Ammon's horn (tissue), 1 donor: ENCODE measurements around the gene DDIT3.
"Not testable (repeated sequence)": the region's sequence is repeated elsewhere in the genome, so short reads cannot be mapped to it uniquely, and the experiment has no call there.

ENCODE experiments used
- DNase-seq: peaks from one replicate; pipeline ENCODE4 v3.0.0-alpha.2; 2016; ENCODE audit warnings: low spot score

The DDIT3 gene

DNA sequence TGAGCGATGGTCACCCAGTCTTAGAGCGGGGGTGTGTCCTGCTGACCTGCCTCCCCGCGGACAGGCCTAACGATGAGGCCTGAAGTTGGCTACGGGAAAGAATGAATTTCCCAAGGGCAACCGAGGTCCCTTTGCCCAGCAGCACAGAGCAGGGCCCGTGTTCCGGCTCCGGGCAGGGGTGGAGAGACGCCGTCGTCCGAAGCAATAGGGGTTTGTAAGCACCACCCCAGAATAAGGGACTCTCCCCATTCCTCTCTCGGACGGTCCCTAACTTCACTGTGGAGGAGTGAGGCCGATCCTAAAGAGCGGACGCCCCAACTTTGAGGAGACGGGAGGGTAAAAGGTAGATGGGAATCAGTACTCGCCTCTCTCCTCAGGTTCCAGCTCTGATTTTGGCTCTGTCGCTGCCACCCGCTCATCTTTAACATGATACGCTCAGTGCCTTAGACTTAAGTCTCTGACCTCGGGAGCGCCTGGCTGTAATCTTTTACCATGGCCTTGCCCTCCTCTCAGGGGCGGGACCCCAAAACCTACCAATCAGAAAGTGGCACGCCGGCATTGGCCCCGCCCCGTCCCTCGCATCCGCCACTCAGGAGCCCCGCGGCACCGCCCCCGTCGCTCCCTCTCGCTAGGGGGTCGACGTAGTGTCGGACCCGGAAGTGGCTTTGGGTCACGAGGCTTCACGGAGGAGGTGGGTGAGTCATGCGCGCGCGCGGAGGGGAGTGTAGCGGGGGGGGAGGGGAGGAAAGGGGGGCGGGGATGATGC, at the start of gene DDIT3:
TSS of gene DDIT3 (minus strand) at position 462 of the 766 bp plus-strand sequence. CDS start 3,108 bp downstream, outside the sequence.
- DNase-seq, result peak; percentile 99

DNA sequence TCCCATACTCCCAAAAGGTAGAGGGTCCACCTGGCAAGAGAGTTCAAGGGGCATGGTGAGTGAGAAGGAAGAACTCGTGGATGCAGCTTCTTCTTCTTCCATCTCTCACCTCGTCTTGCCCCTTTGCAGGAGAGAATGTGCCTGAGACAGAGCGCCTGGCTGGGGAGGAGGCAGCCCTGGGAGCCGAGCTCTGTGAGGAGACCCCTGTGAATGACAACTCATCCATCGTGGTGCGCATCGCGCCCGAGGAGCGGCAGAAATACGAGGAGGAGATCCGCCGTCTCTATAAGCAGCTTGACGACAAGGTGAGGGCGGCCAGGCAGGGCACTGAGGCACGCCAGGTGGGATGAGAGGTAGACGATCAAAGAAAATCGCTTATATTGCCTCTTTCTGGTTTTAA, 49.5 kb upstream of the DDIT3 start:
- DNase-seq, result no peak

DNA sequence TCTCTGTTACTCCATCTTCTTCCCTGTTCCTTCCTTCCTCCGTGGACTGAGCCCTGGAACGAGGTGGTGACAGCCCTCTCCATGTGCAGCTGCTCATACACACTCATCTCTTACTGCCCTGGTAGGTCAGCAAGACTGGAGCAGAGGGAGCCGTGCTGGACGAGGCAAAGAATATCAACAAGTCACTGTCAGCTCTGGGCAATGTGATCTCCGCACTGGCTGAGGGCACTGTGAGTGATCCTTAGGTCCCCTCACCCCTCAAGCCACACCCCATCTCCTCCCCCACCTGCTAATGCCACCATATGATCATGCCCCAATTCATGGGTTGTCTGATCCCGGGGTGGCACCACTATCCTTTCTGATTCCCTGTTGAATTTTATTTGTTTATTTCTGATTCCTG, 48.5 kb upstream of the DDIT3 start:
- DNase-seq, result no peak

- DNase-seq, result no peak
Observed at GRCh38 chr12:57564178-57564740, 43.9 kb upstream of the DDIT3 start.

DNA sequence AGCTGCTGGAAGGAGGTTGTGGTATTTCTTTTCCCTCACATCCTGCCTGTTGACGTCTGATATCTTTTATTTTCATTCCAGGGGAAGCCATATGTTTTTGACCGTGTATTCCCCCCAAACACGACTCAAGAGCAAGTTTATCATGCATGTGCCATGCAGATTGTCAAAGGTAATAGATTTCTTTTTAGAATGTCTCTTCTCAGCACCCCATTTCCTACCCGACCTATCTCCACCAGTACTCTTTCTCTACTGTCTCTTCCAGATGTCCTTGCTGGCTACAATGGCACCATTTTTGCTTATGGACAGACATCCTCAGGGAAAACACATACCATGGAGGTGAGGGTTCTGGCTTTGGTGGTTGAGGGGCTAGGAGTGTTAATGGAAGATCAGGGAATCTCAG, 43.0 kb upstream of the DDIT3 start:
- DNase-seq, result no peak

GRCh38 chr12:57561117-57561516, 40.8 kb upstream of the DDIT3 start:
- DNase-seq, result not testable (repeated sequence)

DNA sequence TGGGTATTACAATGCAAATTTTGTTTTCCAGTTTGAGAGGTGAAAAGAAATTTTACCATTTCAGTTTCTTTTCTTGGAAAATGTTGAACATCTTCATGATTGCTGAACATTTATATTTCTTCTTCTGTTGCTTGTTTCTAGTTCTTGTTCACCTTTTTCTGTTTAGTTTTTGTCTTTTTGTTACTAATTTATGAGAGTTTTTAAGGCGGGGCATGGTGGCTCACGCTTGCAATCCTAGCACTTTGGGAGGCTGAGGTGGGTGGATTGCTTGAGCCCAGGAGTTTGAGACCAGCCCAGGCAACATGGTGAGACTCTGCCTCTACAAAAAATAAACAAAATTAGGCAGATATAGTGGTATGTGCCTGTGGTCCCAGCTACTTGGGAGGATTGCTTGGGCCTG, 40.2 kb upstream of the DDIT3 start:
- DNase-seq, result no peak

- DNase-seq, result no peak
Observed at GRCh38 chr12:57558864-57559263, 38.5 kb upstream of the DDIT3 start.

- DNase-seq, result no peak
Observed at GRCh38 chr12:57554897-57555296, 34.6 kb upstream of the DDIT3 start.

GRCh38 chr12:57554453-57554852, 34.1 kb upstream of the DDIT3 start:
- no peak for DNase-seq

GRCh38 chr12:57553343-57554202, 33.3 kb upstream of the DDIT3 start:
- no peak for DNase-seq

GRCh38 chr12:57552835-57553313, 32.6 kb upstream of the DDIT3 start:
- DNase-seq, result no peak

DNA sequence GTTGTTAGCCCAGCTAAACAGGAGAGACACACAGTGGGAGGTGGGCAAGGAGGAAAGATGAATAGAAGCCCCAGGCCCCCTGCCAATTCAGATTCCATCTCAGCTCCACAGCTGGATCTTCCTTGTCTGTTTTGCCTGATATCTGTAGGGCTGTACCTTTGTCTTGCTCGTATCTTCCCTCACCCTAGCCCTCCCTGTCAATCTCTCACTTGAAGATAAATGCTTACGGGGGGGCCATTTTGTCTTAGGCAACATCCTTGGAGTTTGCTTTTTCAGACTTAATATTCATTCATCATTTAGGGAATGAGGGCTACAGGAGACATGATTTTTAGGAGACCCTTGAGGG, 32.0 kb upstream of the DDIT3 start:
- DNase-seq, result no peak

GRCh38 chr12:57551637-57552305, 31.5 kb upstream of the DDIT3 start:
- DNase-seq, result no peak

- DNase-seq, result no peak
Observed at GRCh38 chr12:57550641-57551549, 30.6 kb upstream of the DDIT3 start.

DNA sequence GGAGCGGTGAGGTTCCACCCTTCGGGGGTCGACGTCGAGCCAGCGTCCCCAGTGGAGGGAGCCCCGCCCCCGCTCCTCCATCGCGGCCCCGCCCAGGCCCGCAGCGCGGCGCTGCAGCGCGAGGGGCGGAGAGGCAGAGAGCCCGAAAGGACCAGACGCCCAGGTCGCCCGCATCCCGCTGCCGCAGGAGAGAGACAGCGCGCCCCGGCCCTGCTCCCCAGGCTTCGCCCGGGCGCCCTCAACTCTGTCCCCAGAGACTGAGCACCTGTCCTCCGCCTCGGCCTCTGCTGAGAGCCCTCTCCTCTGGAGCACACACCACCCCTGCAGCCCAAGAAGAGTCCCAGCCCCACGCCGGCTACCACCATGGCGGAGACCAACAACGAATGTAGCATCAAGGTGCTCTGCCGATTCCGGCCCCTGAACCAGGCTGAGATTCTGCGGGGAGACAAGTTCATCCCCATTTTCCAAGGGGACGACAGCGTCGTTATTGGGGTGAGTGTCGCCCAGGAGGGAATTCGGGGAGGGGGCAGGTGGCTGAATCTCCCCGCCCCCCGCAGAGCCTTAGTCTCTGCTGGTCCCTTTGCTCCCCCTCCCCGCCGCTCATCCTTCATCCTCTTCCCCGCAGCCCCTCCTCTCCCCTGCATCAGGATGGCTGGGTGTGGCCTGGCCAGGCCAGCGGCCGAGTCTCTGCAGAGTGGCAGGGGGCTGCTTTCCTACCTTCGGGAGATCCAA, 29.8 kb upstream of the DDIT3 start, which contains the start of gene KIF5A:
TSS of gene KIF5A (plus strand) at position 136 of the 732 bp plus-strand sequence. CDS start at position 364, 228 bp downstream.
- peak; percentile 74 for DNase-seq

DNA sequence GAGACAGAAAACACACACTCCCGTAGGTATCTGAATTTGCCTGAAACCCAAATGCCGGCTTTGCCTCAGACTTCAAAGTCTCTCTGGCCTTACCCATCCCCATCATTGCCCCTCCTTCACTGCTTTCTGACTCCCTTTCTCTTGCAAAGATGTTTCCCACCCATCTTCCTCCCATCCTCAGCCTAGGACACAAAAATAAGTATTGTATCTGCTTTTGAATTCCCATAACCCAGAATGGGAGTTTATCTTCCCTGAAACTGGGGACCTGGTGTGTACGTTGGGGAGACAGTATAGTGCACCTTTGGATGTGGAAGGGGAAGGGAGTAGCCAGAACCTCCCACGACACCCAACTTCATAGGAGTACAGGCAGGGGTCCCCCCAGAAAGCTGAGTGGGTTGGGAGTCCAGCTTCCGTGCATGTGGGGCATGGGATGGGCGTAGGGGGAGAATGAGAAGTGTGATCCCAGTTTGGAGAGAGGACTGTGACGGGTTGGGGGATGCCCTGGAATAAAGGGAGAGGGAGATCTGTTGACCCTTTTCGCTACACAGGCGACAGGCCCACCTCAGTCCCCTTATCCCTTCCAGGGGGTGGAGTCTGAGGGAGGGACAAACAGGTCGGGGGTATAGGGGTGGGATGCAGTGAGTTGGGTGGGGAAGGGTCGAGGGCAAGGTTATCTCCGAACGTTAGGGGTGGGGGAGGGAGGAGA, 29.0 kb upstream of the DDIT3 start:
- no peak for DNase-seq

DNA sequence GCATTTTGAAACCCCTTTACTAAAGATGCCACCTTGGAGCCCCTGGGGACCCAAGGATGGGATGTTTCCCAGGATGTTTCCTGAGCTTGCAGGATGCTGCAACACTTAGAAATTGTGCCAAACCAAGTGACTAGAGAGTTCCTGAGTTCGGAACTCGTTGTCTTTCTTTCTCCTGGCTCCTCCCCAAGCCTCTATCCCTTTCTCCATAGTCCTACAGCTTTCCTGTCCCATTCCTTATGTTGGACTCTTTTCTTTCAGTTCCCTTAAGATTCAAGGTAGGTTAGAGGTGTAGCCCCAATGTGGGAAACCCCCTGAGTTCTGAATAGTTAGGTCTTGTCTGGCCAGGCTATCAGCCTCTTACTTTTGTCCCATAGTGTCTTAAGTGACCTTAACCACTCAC, 28.2 kb upstream of the DDIT3 start:
- DNase-seq, result no peak

DNA sequence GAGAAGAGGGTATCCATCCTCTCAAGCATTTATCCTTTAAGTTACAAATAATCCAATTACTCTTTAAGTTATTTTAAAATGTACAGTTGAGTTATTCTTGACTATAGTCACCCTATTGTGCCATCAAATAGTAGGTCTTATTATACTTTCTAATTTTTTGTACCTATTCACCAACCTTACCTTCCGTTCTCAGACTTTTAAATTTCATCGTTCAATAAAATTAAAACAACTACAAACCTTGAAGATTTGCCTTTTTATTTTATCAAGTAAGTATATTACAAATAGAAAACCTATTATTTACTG, 27.6 kb upstream of the DDIT3 start:
- no peak for DNase-seq
